Activated CD4-positive, CD25-positive, alpha-beta regulatory T cell treated with anti-CD3 and anti-CD28 coated beads, Interleukin-2, amount 50 U/mL, for 72 hours (primary cell): ENCODE measurements around the gene ELFN2.
A peak's percentile ranks its signal among the peaks of the same experiment; 100 is the strongest.

Experiments used
- DNase-seq: peaks from one replicate; pipeline ENCODE4 v3.0.0; 2021

Gene ELFN2

DNA sequence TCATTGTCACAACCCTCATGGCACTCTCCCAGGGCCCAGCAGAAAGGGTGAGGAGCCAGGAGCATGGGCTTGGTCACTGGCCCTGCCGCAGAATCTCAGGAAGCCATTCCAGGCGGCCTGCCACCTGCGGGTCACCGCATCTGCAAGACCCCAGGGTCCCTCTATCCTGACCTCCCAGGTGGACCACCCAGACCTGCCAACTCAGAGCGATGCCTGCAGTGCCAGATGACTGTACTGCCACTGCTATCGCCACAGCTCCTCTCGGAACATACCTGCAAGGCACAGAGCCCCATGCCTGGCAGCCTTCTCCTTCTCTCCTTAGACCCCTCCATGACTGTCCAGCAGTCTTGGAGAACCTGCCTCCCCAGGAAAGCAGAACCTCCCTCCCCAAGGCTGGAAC, 26.4 kb upstream of the ELFN2 start:
- no peak for DNase-seq

DNA sequence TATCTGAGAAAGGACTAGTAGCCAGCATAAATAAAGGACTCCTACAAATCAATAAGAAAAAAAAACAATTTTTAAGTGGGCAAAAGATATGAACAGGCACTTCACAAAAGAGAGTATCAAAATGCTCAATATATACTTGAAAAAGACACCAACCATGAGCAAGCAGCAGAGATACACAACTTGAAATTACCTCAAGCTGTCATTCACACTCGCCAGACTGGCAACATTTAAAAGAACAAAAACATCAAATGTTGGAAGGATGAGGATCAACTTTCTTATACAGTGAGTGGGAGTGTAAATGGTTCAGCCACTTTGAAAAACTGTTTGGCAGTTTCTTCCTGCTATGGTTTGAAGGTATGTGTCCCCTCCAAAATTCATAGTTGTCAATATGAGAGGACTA, 23.9 kb upstream of the ELFN2 start:
- DNase-seq: no peak

DNA sequence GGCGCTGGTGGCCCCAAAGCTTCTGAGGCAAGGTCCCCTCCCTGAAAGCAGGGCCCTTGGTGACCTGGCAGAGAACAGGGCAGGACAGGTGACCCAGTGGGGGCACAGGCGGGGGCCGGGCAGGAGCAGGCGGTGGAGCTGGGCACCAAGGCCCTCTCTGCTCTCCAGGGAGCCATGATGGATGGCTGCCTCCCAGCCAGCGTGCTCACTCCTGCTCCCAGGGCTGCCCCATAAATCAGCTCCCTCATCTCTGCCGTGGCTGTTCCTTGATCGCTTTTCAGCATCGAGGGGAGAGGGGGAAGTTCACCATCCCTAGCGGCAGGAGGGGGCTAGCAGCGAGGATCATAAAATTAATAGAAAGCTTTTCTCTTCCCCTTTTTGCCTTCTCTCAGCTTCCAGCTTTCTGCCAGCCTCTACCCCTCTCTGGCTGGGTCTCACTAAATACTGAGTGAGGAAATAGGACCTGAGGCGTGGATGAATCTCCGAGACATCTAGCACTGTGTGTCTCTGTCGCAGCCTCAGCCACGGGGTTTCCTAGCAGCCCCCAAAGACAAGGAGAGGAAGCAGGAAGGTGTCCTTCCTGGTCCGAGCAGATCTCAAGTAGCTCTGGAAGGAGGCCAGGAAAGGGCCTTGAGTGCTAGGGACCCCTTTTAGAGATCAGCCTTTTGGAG, 22.2 kb upstream of the ELFN2 start:
- no peak for DNase-seq

DNA sequence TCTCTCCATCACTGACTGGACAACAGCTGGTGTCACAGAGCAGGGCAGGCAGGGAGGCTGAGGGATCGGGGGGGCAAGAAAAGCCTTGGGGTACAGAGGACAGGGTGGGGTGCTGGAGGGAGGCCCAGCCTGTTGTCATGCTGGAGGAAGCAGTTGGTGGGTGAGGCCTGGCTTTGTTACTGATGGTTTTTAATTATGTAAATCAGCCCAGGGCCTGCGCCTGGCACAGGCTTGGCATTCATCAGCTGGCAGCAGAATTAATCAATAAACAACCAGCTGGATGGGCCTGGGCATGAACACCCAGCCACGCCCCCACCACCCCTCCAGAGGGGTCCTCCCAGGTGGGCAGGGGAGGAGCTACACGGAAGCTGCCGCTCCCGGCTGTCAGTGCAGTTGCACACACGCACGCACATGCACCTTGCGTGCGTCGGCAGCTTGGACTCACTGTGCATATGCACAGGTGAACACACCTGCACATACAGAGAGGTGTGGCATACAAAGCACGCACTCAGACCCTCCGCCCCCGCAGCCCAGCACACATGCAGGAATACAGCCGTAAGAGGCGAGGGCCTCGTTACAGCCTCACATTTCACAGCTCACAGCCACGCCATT, 21.3 kb upstream of the ELFN2 start:
- no peak for DNase-seq

DNA sequence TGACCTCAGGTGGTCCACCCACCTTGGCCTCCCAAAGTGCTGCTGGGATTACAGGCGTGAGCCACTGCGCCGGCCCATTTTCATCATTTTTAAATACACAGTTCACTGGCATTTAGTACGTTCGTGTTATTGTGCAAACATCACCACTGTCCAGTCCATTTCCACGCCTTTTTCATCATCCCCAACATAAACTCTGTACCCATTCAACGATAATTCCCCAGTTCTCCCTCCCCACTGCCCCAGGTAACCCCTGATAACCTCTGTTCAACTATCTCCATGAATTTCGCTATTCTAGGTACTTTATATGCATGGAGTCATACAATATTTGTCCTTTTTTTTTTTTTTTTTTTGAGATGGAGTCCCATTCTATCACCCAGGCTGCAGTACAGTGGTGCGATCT, 18.2 kb upstream of the ELFN2 start:
- no peak for DNase-seq

DNA sequence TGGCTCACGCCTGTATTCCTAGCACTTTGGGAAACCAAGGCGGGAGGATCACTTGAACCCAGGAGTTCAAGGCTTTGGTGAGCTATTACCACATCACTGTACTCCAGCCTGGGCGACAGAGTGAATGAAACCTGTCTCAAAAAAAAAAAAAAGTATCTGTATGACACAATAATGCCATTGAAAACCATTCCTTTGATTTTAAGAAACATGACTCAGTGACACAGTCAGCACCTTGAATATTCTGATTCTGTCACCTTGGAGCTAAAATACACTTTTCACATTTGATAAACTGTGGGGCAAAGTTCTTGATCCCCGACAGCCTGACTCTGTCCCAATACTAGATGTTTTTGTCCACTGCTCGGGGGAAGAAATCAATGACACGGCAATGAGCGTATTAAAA, 16.7 kb upstream of the ELFN2 start:
- DNase-seq: no peak

DNA sequence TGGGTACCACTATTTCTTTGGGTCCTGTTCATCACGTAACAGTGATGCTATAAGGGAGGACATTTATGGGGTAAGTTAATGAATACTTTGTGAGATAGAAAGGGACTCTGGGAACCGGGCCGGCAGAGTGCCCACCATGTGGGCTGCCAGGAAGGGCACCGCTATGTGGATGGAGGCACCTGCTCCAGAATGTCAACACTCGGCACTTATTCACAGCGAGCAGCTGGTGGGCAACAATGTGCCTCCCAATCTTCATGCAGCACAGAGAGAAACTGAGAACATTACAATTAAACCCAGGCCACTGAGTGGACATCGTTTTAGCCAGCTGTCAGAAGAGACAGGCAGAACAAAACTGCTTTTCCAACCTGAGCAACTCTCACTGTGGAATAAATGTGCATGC, 15.8 kb upstream of the ELFN2 start:
- DNase-seq: no peak

DNA sequence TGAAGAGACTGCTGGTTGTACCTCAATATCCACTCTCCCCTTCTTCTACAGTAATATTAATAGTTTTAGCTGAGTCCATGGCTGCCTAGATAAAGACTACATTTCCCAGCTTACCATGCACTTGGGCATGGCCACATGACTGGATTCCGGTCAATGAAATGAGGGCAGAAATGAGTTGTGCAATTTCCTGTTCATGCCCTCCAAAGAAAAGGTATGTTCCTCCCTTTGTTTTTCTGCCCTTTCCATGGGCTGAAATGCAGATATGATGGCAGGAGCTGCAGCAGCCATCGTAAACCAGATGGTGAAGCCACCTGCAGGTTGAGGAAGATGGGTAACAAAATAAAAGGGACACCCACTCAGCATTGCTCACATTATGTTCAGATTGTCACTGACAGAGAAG, 15.3 kb upstream of the ELFN2 start:
- no peak for DNase-seq

DNA sequence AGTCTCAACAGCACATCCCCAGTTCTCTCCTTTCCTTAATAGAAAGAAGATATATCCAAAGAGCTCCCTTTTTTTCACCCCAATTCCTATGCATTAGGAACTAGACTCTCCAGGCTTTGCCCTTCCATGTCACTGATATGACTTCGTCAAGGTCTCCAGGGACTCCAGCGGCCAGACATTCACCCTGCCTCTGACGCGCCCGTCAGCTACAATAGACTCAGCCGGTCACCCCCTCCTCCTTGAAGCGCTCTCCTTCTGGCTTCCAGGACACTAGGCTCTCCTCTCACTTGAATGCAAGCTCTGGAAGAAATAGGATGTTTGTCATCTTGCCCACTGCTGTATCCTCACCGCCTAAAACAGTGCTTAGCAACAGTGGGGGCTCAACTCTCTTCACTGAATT, 14.9 kb upstream of the ELFN2 start:
- DNase-seq: no peak

DNA sequence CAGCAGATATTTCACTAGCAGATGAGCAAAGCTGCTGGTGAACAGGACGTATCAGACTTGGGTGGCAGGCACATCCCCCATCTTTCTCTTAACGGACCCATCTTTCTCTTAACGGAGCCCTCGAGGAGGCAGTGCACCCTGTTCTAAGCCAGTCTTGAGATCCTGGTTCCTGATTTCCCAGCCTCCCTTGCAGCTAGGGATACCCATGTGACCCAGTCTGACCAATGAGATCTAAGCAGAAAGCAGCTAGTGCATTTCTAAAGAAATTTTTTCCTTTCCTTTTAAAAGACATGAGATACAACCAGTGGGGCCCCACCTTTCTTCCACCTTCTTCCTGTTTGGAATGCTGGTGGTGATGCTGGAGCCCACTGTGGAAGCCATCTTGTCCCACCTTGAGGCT, 13.6 kb upstream of the ELFN2 start:
- no peak for DNase-seq

DNA sequence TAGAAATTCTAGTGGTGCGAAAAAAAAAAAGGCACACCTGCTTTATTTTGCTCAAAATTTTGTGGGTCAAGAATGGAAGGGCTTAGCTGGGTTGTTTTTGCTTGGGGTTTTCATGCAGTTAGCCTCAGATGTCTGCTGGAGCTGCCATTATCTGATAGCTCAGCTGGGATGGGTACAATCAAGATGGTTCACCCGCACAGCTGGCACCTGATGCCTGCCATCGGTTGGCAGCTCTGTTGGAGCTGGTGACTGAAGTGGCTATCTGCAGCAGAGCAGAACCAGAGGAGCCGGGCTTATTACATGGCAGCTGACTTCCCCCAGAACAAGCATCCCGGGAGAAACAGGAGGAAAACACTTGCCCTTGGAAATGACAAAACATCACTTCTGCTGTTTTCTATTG, 12.1 kb upstream of the ELFN2 start:
- DNase-seq: no peak

DNA sequence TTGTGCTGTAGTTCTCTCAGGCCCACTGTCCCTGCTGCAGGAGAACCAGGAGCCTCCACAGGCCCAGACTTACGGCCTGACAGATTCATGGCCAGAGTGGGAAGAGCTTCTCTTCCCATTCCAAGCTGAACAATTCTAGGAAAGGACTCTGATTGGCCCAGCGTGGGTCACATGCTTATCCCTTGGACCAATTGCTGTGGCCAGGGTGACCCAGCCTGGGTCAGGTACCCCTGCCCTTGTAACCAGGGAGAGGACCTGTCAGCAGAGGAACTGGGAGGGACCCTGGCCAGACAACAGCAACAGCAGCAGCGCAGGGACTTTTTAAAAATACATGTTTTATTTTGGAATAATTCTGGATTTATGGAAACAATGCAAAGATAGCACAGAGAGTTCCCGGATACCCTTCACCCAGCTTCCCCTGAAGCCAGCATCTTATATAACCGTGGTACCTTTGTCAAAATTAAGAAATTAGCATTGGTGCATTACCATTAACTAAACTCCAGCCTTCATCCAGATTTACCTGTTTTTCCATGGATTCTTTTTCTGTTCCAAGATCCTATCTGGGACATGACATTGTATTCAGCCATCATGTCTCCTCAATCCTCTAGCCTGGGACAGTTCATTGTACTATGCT, 8.8 kb upstream of the ELFN2 start:
- DNase-seq: no peak

DNA sequence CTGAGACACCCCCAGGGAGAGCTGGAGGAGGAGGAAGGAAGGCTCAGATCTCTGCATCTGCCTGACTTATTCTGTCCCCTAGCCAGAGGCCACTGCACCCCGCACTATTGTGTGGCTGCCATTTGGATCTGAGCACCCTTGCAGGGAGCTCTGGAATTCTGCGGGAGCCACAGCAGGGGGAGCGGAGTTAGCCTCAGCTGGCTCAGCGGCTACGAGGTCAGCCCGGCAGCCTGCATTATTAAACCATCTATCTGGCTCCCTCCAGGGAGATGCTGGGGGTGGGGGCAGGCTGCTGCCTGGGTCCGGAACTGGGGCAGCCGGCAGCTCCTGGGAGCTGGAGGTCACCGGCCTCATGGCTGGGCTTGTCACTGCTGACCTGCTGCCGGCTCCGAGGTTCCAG, 6.5 kb upstream of the ELFN2 start:
- DNase-seq: no peak

DNA sequence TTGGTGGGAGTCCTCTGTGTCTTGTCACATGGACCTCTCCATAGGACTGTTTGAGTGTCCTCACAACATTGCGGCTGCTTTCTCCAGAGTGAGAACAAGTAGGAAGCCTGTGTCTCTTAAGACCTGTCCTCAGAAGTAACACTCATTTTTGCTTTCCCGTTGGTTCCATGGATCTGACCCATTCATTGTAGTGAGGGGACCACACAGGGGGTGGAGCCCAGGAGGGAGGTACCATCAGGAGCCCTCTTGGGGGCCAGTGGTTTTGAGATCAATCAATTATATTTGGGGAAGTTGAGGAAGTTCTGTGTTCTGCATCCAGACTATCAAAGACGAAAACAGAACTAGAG, 5.4 kb upstream of the ELFN2 start:
- DNase-seq: no peak

DNA sequence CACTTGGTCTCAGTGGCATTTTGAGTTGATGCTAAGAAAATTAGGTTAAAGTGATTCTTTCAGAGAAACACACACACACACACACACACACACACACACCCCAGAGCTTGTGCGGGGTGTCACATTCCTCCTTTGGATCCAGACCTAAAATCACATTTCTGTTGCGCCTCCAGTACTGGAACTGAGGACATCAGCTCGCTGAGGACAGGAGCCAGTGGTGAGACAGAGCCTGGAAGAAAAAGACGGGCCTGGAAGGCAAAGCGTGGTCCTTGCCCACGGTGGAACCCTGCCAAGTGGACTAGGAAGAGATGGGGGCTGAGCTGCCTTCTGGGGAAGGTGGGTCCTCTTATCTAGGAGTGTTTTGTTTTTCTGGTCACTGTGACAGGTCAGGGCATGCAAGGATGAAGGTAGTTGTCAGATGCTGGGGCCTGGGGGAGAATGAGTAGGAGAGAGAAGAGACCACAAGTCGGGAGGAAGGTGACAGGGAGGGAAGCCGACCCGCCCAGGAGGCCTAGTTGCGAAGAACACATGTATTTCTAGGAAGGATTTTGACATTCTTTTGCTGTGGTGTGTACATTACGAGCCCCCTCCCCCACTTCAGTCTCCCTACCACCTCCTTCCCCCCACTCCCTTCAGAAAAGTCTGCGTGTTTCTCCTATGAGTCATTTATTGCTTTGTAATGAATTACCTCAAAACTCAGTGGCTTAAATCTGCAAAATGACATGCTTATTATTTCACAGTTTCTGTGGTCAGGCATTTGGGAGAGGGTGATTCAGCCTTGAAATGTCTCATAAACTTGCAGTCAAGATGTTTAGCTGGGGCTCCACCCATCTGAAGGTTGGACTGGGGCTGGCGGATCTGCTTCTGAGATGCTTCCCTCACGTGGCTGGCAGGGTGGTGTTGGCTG, 4.8 kb upstream of the ELFN2 start:
- DNase-seq: no peak

DNA sequence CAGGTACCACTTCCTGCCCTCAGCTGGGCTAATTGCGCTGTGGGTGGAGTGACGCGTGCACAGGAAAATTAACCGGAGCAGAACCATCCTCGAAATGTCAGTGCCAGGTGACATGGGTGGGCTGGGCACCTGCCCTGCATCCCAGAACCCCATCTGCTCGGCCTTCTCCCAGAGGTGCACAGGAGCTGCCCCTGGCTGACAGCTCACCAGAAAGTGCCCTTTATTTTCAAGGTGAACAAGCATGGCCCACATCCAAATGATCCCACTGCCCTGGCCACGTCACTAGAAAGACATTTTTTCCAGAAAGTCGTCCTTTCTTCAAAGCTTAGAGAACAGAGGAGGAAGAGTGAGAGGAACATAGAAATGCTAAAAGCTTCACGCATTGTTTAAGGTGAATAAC, 4.1 kb upstream of the ELFN2 start:
- no peak for DNase-seq

DNA sequence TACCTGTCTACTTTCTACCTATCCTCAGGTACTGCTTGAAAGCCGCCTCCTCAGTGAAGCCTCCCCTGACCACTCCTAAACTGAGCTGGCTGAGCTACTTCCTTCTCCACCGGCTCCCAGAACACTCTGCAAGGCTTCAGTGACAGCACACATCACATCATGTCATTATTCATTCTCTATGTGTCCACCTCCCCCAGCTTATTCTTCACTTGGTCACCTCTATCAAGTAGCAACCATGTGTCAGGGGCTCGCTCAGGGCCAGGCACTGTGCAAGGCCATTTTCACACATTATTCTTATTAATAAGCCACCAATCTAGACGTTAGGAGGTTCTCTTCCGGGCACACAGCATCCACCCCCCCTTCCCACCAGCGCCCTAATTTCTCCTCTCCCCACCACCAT, 3.7 kb upstream of the ELFN2 start:
- DNase-seq: no peak

DNA sequence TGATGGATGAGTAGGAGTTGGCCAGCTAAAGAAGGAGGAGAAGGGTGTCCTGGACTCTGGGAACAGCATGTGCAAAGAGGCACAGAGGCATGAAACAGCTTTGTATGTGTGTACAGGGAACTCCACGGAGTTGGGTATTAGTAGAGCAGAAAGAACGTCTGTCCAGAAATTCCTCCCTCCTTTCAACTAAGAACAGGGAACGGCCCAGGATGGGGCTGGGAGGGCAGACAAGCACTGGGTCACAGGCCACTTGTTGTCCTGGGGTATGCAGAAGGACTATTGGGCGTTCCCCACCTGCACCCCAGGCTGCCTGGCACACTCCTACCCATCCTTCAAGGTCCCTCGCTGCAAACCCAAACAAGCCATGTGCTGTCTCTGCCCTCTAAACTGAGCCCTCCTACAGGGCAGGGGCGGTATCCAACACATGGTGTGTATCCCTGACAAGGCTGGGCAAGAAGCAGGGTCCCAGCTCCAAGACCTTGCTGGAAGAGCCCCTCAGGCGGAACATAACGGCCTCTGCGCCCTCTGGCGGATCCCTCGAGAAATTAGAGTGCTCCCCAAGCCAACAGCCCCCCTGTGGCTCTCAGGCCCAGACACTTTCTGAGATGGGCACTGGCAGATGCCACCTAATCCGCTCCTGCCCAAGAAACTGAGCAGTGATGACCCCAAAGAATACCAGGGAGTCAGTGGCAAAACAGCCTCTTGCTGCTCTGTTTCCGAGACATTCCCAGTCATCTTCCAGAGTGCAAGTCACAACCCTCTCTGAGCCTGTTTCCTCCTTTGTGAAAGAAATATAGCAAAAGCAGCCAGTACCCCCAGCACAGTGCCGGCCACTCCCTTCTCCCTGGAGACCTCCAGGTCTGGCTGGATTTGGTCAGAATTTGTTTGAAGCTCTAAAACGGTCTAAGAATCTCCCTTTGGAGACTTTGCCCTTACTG, 1.6 kb upstream of the ELFN2 start:
- DNase-seq: peak; percentile 61

DNA sequence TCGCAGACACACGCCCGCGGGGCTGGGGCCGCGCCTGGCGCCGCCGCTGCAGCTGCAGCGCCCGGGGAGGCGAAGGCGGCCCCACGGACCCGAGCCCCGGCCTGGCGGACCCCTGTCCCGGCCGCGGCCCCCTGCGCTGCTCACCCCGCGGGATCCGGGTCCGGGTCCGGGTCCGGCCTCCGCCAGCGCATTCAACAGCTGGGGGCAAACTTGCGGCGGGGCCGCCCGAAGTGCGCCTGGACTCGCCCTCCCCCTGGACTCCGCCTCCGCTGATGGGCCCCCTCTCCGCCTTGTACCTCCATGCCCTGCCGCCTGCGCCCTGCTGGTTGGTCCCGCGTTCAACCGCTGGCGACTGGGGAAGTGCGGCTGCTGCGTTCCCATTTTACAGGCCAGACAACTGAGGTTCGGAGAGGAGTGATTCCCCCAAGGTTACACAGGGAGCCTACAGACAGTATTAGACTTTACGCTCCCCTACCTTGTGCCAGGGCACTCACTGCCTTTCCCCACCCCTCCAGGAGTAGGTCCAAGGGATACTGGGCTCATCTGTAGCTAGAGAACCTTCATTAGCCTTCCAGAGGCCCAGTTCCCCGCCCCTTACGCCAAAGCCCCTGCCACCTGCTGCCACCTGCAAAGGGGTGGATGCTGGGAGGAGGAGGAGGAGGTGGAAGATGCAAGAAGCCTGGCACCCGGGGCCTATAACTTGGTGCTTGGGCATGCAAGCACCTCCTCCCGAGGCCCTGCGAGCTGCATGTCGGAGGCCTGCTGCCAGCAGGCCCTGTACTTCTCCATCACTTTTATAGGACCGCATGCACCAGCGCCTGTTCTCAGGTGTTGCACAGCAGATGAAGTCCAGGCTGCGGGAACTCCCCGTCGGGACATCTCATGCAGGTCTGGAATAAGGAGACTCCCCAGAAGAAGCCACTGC, 694 bp upstream of the ELFN2 start:
- DNase-seq: no peak

DNA sequence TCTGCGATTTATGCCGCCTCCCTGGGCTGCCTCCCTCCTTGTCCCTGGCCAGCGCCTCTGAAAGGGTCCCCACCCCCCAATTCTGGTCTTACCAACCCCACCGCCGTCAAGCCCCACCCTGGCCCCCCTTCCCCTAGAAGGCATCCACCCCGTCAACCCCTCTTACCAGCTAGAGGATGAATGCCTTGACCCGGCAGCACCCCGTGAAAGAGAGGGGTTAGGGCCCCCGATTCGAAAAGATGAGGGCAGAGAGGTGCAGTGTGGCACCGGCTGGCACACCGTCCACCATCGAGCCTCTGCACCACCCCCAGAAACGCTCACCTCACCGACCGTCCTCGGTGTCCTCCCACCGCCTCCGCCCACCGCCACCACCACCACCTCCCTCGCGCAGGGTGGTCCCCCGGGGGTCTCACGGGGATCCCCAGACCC, 559 bp downstream of the ELFN2 start:
- no peak for DNase-seq
